Choroid plexus epithelial cell (primary cell): ENCODE data around the gene PHLPP1.
"Not testable (repeated sequence)": the region's sequence is repeated elsewhere in the genome, so short reads cannot be mapped to it uniquely, and the experiment has no call there.

Experiments
- DNase-seq: peaks from one replicate; pipeline ENCODE4 v3.0.0-alpha.2; 2010; ENCODE audit warnings: low read depth
- H3K4me3 ChIP-seq: 2 replicates; pipeline ENCODE4 v1.5.1; 2011; ENCODE audit warnings: low read depth, mild to moderate bottlenecking, control low read depth, low read length, moderate library complexity
- TF ChIP-seq, protein P1 (sequence below): conservative IDR thresholded peaks from 2 replicates; pipeline ENCODE4 v1.5.1; 2011; ENCODE audit warnings: low read depth, mild to moderate bottlenecking, control low read depth, inconsistent platforms, low read length, moderate library complexity

Gene PHLPP1

DNA sequence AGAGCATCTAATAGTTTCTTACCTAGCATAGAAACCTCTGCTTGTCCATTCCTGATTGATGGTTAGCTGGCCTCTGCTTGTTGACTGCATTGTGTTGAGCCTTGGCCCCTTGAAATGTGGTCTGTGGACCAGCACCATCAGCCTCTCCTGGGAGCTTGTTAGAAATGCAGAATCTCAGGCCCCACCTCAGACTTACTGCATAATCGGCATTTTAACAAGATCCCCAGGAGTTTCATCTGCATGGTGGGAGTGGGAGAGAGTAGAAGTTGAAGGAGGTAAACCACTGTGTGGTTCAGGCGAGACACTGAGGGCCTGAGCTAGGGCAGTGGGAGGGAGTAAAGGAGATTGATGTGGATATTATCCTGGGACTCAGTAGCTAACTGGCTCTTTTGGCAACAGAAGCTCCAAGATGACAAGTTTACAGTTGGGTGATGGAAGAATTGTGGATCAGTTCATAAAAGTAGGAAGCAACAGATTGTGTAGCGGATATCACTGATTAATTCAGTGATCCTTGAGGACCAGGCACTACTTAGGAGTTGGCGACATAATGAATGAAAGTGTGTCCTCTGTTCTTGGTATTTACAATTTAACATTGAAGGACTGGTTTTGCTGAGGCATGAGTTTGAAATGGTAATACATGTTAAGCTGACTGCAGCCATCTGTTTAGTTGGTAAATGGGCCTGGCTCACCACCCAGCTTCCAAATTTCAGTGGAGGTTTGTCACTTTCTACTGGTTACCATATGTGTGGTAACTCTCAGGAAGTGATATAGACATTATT is 20.9 kb downstream of the PHLPP1 start:
- no peak for DNase-seq
- H3K4me3 ChIP-seq: no peak overlapping the region
- TF ChIP-seq, protein P1, sequence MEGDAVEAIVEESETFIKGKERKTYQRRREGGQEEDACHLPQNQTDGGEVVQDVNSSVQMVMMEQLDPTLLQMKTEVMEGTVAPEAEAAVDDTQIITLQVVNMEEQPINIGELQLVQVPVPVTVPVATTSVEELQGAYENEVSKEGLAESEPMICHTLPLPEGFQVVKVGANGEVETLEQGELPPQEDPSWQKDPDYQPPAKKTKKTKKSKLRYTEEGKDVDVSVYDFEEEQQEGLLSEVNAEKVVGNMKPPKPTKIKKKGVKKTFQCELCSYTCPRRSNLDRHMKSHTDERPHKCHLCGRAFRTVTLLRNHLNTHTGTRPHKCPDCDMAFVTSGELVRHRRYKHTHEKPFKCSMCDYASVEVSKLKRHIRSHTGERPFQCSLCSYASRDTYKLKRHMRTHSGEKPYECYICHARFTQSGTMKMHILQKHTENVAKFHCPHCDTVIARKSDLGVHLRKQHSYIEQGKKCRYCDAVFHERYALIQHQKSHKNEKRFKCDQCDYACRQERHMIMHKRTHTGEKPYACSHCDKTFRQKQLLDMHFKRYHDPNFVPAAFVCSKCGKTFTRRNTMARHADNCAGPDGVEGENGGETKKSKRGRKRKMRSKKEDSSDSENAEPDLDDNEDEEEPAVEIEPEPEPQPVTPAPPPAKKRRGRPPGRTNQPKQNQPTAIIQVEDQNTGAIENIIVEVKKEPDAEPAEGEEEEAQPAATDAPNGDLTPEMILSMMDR: no peak

DNA sequence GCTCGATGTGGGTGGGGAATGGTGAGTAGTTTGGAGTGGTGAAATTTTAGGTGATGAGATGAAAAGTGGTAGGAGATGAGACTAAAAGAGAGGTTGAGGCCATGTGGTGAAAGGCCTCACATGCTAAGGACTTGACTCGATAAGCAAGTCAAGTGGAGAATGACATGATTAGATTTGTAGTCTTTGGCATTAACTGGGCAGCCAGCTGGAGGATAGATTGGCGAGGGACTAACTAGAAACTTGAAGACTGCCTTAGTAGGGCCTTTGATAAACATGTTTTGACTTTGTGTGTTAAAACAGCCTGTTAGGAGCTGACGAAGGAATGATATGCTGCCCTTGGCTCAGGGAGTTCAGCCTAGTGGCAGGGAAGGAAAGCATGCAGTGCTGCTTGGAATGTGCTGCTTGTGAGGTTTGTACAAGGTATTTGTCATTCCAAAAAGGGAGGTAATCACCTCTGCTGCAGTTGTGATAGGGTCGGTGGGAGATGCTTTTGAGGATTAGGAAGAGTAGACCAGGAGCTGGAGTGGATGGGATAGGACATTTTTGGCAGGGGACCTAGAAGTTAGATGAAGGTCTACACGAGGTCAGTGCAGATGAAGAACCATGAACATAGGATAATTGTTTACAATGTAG is 22.0 kb downstream of the PHLPP1 start:
- TF ChIP-seq, protein P1: no peak
- H3K4me3 ChIP-seq: no peak overlapping the region
- no peak for DNase-seq

DNA sequence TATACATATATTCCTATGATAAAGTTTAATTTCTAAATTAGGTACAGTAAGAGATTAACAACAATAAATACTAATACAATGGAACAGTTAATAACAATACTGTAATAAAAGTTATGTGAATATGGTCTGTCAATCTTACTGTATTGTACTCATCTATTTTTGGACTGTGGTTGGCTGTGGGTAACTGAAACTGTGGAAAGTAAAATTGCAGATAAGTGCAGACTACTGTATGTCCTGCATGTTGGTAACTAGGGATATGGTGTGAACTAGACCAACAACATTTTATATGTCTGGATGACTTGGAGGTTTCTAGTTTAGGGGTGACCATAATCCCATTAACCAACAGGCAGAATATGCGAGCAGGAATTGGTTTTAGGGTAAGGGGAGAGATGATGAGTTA is 23.3 kb downstream of the PHLPP1 start:
- TF ChIP-seq, protein P1: no peak
- no peak overlapping the region for H3K4me3 ChIP-seq
- no peak for DNase-seq

DNA sequence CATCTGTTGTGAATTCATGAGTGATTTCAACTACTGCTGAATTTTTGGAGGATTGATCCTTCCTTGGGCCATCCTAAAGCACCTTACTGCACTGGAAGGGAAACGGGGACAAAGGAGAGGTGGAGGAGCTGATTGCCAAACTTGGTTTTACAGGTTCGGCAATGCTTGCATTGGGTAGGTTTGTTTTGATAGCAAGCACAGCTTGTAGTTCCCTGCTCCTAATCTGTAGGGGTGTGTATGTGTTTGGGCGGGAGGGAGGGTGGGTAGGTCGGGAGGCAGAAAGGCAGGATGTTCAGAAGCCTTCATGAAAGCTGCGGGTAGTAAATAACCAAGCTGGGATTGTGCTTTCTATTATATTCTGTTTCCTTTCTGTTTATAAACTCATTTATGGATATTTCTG is 24.6 kb downstream of the PHLPP1 start:
- DNase-seq: no peak
- H3K4me3 ChIP-seq: no peak overlapping the region
- TF ChIP-seq, protein P1: no peak

DNA sequence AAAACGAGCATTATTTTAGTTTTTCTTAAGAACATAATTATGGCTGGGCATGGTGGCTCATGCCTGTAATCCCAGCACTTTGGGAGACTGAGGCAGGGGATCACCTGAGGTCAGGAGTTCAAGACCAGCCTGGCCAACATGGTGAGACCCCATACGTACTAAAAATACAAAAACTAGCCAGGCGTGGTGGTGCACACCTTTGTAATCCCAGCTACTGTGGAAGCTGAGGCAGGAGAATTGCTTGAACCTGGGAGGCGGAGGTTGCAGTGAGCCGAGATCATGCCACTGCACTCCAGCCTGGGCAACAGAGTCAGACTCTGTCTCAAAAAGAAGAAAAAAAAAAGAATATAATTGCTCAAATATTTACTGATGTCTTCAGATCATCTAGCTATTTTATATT is 25.3 kb downstream of the PHLPP1 start:
- not testable (repeated sequence) for H3K4me3 ChIP-seq, DNase-seq

DNA sequence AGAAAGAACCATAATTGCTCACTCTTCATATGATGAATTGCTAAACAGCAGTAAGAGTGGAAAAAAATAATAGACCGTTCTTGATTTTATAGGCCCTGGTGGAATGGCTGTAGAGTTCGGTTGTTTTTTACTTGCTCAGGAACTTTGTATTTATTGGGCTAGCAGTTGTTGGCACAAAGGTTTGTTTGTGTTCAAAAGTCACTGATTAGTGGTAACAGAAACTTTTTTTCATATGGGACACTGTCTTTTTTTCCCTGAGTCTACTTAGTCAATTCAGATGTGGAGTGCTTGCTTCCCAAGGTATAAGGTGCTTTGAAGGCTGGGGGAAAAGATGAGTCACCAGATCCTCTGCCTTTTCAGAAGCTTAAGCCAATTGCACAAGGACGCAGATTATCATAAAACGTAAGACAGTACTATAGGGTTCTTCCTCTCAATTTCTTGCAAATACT is 25.8 kb downstream of the PHLPP1 start:
- no peak overlapping the region for H3K4me3 ChIP-seq
- TF ChIP-seq, protein P1: no peak
- peak; percentile 91 for DNase-seq

DNA sequence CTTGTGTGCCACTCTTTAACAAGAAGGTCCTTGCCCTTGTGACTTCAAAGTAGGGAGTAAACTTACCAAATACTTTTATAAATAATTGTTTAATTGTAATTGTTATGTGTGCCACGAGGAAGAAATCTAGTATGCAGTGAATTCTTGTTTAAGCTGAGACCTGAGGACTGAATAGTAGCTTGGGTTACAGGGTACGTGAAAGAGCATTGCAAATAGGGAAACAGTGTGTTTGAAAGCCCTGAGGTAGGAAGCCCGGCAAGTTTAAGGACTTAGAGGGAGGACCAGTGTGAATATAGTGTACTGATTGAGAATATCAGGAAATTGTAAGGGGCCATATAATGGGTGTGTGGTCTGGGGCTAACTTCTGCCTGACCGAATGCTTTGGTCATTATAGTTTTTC is 26.2 kb downstream of the PHLPP1 start:
- DNase-seq: no peak
- TF ChIP-seq, protein P1: no peak
- no peak overlapping the region for H3K4me3 ChIP-seq
